H1 (cell line): ENCODE data around the gene DENND4A. TPM values are rescaled to one million over a fixed set of nuclear protein-coding genes. Genes with fewer than 3 reads are reported as not detected.

ENCODE experiments used
- CTCF ChIA-PET: fragments of 300-600 bp; sonication (Branson Sonifier 250); formaldehyde crosslinking; loops from one replicate; lab custom pipeline; 2021; ENCODE audit not compliant: partially characterized antibody; lab: Charles Lee
- POLR2A ChIA-PET: fragments of 300-600 bp; sonication (Branson Sonifier 250); formaldehyde crosslinking; loops from one replicate; lab custom pipeline; 2021; ENCODE audit warnings: inconsistent platforms; ENCODE audit not compliant: partially characterized antibody; lab: Charles Lee
- DNase-seq, 2 experiments: peaks; one replicate each; pipeline versions ENCODE4 v3.0.0 to v3.0.0-alpha.2; 2010 to 2022; ENCODE audit warnings: low spot score in 2 of 2, low read depth in 1 of 2, mixed read lengths in 1 of 2
- FAIRE-seq: peaks from 2 replicates; lab custom pipeline; 2011; peaks lifted over from hg19 to GRCh38; lab: Jason Lieb, UNC
- H2AFZ ChIP-seq: 2 replicates; pipeline ENCODE4 v1.8.1; 2012; ENCODE audit warnings: low read length, inconsistent platforms
- H2AK5ac ChIP-seq: 2 replicates; pipeline ENCODE4 v1.6.1; 2013; ENCODE audit warnings: low read depth, low read length
- H2BK120ac ChIP-seq: replicated peaks from 2 replicates; pipeline ENCODE3; 2013; ENCODE audit warnings: low read depth, low read length, inconsistent platforms
- H2BK12ac ChIP-seq: 2 replicates; pipeline ENCODE4 v1.6.1; 2013; ENCODE audit warnings: low read depth, low read length
- H2BK15ac ChIP-seq: 2 replicates; pipeline ENCODE4 v1.6.1; 2013; ENCODE audit warnings: low read length
- H2BK20ac ChIP-seq: 2 replicates; pipeline ENCODE4 v1.6.1; 2013; ENCODE audit warnings: low read length
- H2BK5ac ChIP-seq: 2 replicates; pipeline ENCODE4 v1.6.1; 2013; ENCODE audit warnings: low read depth, low read length
- H3K14ac ChIP-seq: 2 replicates; pipeline ENCODE4 v1.6.1; 2013; ENCODE audit warnings: inconsistent platforms; ENCODE audit not compliant: insufficient read length
- H3K18ac ChIP-seq: 2 replicates; pipeline ENCODE4 v1.6.1; 2013; ENCODE audit warnings: low read length; ENCODE audit errors: extremely low read depth
- H3K23ac ChIP-seq: 2 replicates; pipeline ENCODE4 v1.6.1; 2013; ENCODE audit warnings: inconsistent platforms; ENCODE audit not compliant: insufficient read length
- H3K23me2 ChIP-seq: 2 replicates; pipeline ENCODE4 v1.6.1; 2013; ENCODE audit warnings: low read depth, low read length
- H3K27ac ChIP-seq: 2 replicates; pipeline ENCODE4 v1.6.1; 2011; ENCODE audit warnings: low read depth, low read length, inconsistent platforms
- H3K27me3 ChIP-seq, 4 experiments: replicated peaks in 1 of 4; 1 replicate in 1 of 4; 2 replicates in 3 of 4; pipeline versions ENCODE4 v1.6.1 to v1.8.1; 2011 to 2013; ENCODE audit warnings: low read length in 3 of 4, mild to moderate bottlenecking in 3 of 4, inconsistent platforms in 2 of 4, mixed read lengths in 2 of 4, moderate library complexity in 1 of 4; ENCODE audit not compliant: control insufficient read depth in 3 of 4, insufficient read depth in 3 of 4; ENCODE audit errors: extremely low read depth in 1 of 4
- H3K36me3 ChIP-seq, 4 experiments: 2 replicates each; pipeline versions ENCODE4 v1.6.1 to v1.8.1; 2011 to 2013; ENCODE audit warnings: mild to moderate bottlenecking in 4 of 4, low read length in 3 of 4, moderate library complexity in 2 of 4, control low read depth in 1 of 4, inconsistent platforms in 1 of 4; ENCODE audit not compliant: insufficient read depth in 4 of 4, control insufficient read depth in 2 of 4
- H3K4ac ChIP-seq: replicated peaks from 2 replicates; pipeline ENCODE3; 2013; ENCODE audit warnings: low read length, low read depth, mixed read lengths, inconsistent platforms; ENCODE audit not compliant: insufficient read length
- H3K4me1 ChIP-seq, 4 experiments: replicated peaks in 1 of 4; 1 replicate in 1 of 4; 2 replicates in 3 of 4; pipeline versions ENCODE4 v1.6.1 to v1.8.1; 2011 to 2013; ENCODE audit warnings: low read length in 3 of 4, inconsistent platforms in 2 of 4, mixed read lengths in 1 of 4; ENCODE audit not compliant: insufficient read depth in 4 of 4, control insufficient read depth in 3 of 4
- H3K4me2 ChIP-seq, 2 experiments: 2 replicates each; pipeline versions ENCODE4 v1.6.1 to v1.8.1; 2011 to 2013; ENCODE audit warnings: low read depth in 2 of 2, low read length in 2 of 2, control low read depth in 1 of 2, inconsistent platforms in 1 of 2, mild to moderate bottlenecking in 1 of 2; ENCODE audit not compliant: insufficient read depth in 1 of 2
- H3K4me3 ChIP-seq, 4 experiments: fragments of 200-600, 300-600 bp in 1 of 4; sonication (generic), shearing (Covaris generic), sonication (Bioruptor Twin) in 1 of 4; 2 replicates each; pipeline versions ENCODE4 v1.5.1 to v1.8.1; 2011 to 2016; ENCODE audit warnings: low read length in 4 of 4, low read depth in 3 of 4, control low read depth in 2 of 4, inconsistent platforms in 2 of 4, mild to moderate bottlenecking in 2 of 4, mixed read lengths in 1 of 4, moderate library complexity in 1 of 4; ENCODE audit not compliant: insufficient read depth in 2 of 4; ENCODE audit errors: extremely low read depth in 1 of 4
- H3K56ac ChIP-seq: replicated peaks from 2 replicates; pipeline ENCODE3; 2013; ENCODE audit warnings: low read depth, mild to moderate bottlenecking, mixed read lengths, low read length, inconsistent platforms; ENCODE audit not compliant: insufficient read length
- H3K79me1 ChIP-seq: 2 replicates; pipeline ENCODE4 v1.6.1; 2013; ENCODE audit warnings: low read depth, low read length, control low read depth
- H3K79me2 ChIP-seq, 2 experiments: 2 replicates each; pipeline versions ENCODE4 v1.6.1 to v1.8.1; 2012 to 2013; ENCODE audit warnings: low read length in 2 of 2, mild to moderate bottlenecking in 2 of 2, inconsistent platforms in 1 of 2; ENCODE audit not compliant: insufficient read depth in 2 of 2, control insufficient read depth in 1 of 2
- H3K9ac ChIP-seq, 4 experiments: replicated peaks in 1 of 4; 1 replicate in 1 of 4; 2 replicates in 3 of 4; pipeline versions ENCODE4 v1.6.1 to v1.8.1; 2011 to 2013; ENCODE audit warnings: low read depth in 3 of 4, low read length in 3 of 4, control low read depth in 2 of 4, mild to moderate bottlenecking in 2 of 4, moderate library complexity in 2 of 4, inconsistent platforms in 1 of 4; ENCODE audit errors: extremely low read depth in 1 of 4
- H3K9me3 ChIP-seq, 2 experiments: 2 replicates each; pipeline versions ENCODE4 v1.6.1 to v1.8.1; 2012 to 2013; ENCODE audit warnings: mild to moderate bottlenecking in 2 of 2, moderate library complexity in 2 of 2, control low read depth in 1 of 2, inconsistent platforms in 1 of 2, low read depth in 1 of 2, low read length in 1 of 2, mixed read lengths in 1 of 2; ENCODE audit not compliant: insufficient read depth in 2 of 2
- H4K20me1 ChIP-seq, 2 experiments: replicated peaks in 1 of 2; 2 replicates each; pipeline versions ENCODE3 to v1.8.1; 2011 to 2013; ENCODE audit warnings: inconsistent platforms in 2 of 2, low read length in 2 of 2, mild to moderate bottlenecking in 1 of 2; ENCODE audit not compliant: insufficient read depth in 2 of 2, control insufficient read depth in 1 of 2
- H4K5ac ChIP-seq: 2 replicates; pipeline ENCODE4 v1.6.1; 2013; ENCODE audit warnings: low read length, low read depth, mixed read lengths, inconsistent platforms; ENCODE audit not compliant: insufficient read length
- H4K8ac ChIP-seq: 2 replicates; pipeline ENCODE4 v1.8.0; 2013; ENCODE audit warnings: mild to moderate bottlenecking, moderate library complexity, low read length, inconsistent platforms; ENCODE audit not compliant: insufficient read depth; ENCODE audit errors: extremely low read depth
- H4K91ac ChIP-seq: replicated peaks from 2 replicates; pipeline ENCODE3; 2013; ENCODE audit warnings: low read length, mixed read lengths, inconsistent platforms; ENCODE audit not compliant: insufficient read length
- ASH2L ChIP-seq: fragments of 200-600, 300-600 bp; sonication (generic); IDR thresholded peaks from one replicate; pipeline ENCODE4 v1.7.1; 2017; ENCODE audit warnings: low read length
- CBX5 ChIP-seq: fragments of 300-800, 300-1000 bp; sonication (generic); IDR thresholded peaks from 2 replicates; pipeline ENCODE4 v1.7.1; 2016; ENCODE audit warnings: antibody characterized with exemption, low read length, low read depth
- CEBPB ChIP-seq: IDR thresholded peaks from 2 replicates; pipeline ENCODE4 v1.6.1; 2012; ENCODE audit warnings: low read depth, low read length
- CHD2 ChIP-seq: IDR thresholded peaks from 2 replicates; pipeline ENCODE4 v1.6.1; 2012; ENCODE audit warnings: low read length, improper control_type of control experiment
- GABPA ChIP-seq: IDR thresholded peaks from 2 replicates; pipeline ENCODE4 v1.6.1; 2011; ENCODE audit warnings: mild to moderate bottlenecking, low read length, moderate library complexity, borderline replicate concordance; ENCODE audit not compliant: insufficient read depth
- HDAC6 ChIP-seq: IDR thresholded peaks from one replicate; pipeline ENCODE4 v1.7.1; 2012; ENCODE audit warnings: low read depth, mild to moderate bottlenecking, inconsistent platforms, low read length, moderate library complexity
- JUND ChIP-seq: IDR thresholded peaks from 2 replicates; pipeline ENCODE4 v1.6.1; 2011; ENCODE audit warnings: mild to moderate bottlenecking, improper control_type of control experiment, low read length
- POLR2A ChIP-seq, 2 experiments: IDR thresholded peaks; 1 replicate in 1 of 2; 2 replicates in 1 of 2; pipeline ENCODE4 v1.6.1; 2011; ENCODE audit warnings: low read depth in 2 of 2, low read length in 2 of 2, mild to moderate bottlenecking in 2 of 2; ENCODE audit errors: control extremely low read depth in 1 of 2
- POLR2AphosphoS5 ChIP-seq: IDR thresholded peaks from 2 replicates; pipeline ENCODE4 v1.6.1; 2011; ENCODE audit warnings: low read depth, low read length
- SIN3A ChIP-seq, 2 experiments: IDR thresholded peaks in 1 of 2; conservative IDR thresholded peaks in 1 of 2; 2 replicates each; pipeline ENCODE4 v1.6.1; 2011 to 2012; ENCODE audit warnings: low read length in 2 of 2, improper control_type of control experiment in 1 of 2, low read depth in 1 of 2, mild to moderate bottlenecking in 1 of 2
- SIX5 ChIP-seq: IDR thresholded peaks from 2 replicates; pipeline ENCODE4 v1.6.1; 2011; ENCODE audit warnings: mild to moderate bottlenecking, low read depth, low read length
- SP1 ChIP-seq: IDR thresholded peaks from 2 replicates; pipeline ENCODE4 v1.6.1; 2011; ENCODE audit warnings: low read depth, low read length
- SP2 ChIP-seq: IDR thresholded peaks from 2 replicates; pipeline ENCODE4 v1.6.1; 2012; ENCODE audit warnings: mild to moderate bottlenecking, low read length, inconsistent platforms
- SP4 ChIP-seq: IDR thresholded peaks from 2 replicates; pipeline ENCODE4 v1.6.1; 2012; ENCODE audit warnings: low read length, inconsistent platforms
- SUZ12 ChIP-seq: fragments of 200-600 bp; sonication (generic); IDR thresholded peaks from 2 replicates; pipeline ENCODE4 v1.6.1; 2012; ENCODE audit warnings: mild to moderate bottlenecking, inconsistent platforms, low read length, moderate library complexity, mixed read lengths
- TBP ChIP-seq: IDR thresholded peaks from 2 replicates; pipeline ENCODE4 v1.6.1; 2011; ENCODE audit warnings: low read depth, low read length, improper control_type of control experiment
- WGBS, 2 experiments: shearing (Covaris generic) in 1 of 2; methylation state at CpG; one replicate each; pipeline versions ENCODE4 v1.1.6 to v1.1.7; 2013 to 2015; ENCODE audit warnings: low lambda C conversion rate in 2 of 2, mixed read lengths in 2 of 2, inconsistent platforms in 1 of 2, low coverage in 1 of 2, missing lambda C conversion rate in 1 of 2; ENCODE audit not compliant: insufficient replicate concordance in 2 of 2, insufficient coverage in 1 of 2, insufficient read length in 1 of 2; ENCODE audit errors: extremely low coverage in 1 of 2, missing lambda C conversion rate in 1 of 2; 5-methylcytosine and 5-hydroxymethylcytosine counted together
- polyA plus RNA-seq, 7 experiments: library from polyadenylated mRNA; depleted of rRNA in 3 of 7; stranded (reverse) in 5 of 7; unstranded in 2 of 7; fragments of >200 nt in 5 of 7; fragments of 200-250 nt in 2 of 7; gene quantifications; 1 replicate in 5 of 7; 2 replicates in 1 of 7; 4 replicates in 1 of 7; pipeline versions ENCODE4 v1.2.1 to v1.2.3, GENCODE V29; 2011 to 2013; ENCODE audit warnings: missing spikeins in 2 of 7, mixed read lengths in 2 of 7
- total RNA-seq: library from RNA; stranded (reverse); fragmentation: NEBNext Ultra II Directional; extraction: Animal tissue kit (Norgen Biotek cat#: 25700); gene quantifications from 2 replicates; pipeline ENCODE4 v1.2.1, GENCODE V29; 2021

Gene DENND4A
- total and polyA plus RNA-seq, 2 of the 8 experiments (the other 6 are each of a cell fraction or from before 2014, with no cell fraction given), result 1.3 to 4.7 TPM

DNA sequence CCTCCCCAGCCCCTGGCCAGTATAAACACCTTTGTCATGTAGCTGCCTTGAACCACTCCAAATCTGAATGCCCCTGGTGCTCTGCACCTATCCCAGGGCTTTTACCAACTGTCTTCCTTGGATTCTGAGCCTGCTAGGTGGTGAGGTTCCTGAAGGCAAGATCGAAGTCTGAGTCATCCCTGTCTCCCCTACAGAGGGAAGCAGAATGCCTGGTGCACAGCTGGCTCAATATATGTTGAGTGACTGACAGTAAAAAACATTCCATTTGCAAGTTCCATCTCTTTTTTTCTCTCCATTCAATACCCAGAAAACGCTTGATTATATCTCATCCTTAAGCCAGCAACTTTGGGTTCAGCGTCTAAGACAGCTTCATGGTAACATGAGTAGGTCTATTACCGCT lies 145.6 kb downstream of the DENND4A start:
- Histone ChIP-seq H2BK15ac (no peak overlapping the region), H4K5ac (no peak overlapping the region), H3K4ac (no peak overlapping the region), H3K23ac (no peak overlapping the region), H3K4me1 (no peaks in the 10 kb centered on the region), H3K9ac (no peak overlapping the region), H3K4me2 (no peak overlapping the region), H4K91ac (no peak overlapping the region), H2BK12ac (no peak overlapping the region), H3K79me2 (no peaks in the 10 kb centered on the region), H4K8ac (no peak overlapping the region), H2BK20ac (no peak overlapping the region), H2AK5ac (no peak overlapping the region), H2AFZ (no peak overlapping the region), H3K27me3 (no peaks in the 10 kb centered on the region; a peak in 1 of 7 replicates), H3K27ac (no peak overlapping the region), H3K9me3 (no peaks in the 10 kb centered on the region), H2BK120ac (no peak overlapping the region), H3K56ac (no peak overlapping the region), H3K14ac (no peak overlapping the region), H3K36me3 (no peaks in the 10 kb centered on the region), H3K18ac (no peak overlapping the region), H3K79me1 (no peaks in the 10 kb centered on the region), H3K4me3 (no peak overlapping the region), H3K23me2 (no peaks in the 10 kb centered on the region), H4K20me1 (no peaks in the 10 kb centered on the region), H2BK5ac (no peak overlapping the region)
- ChIA-PET POLR2A (interaction anchor here (1.0 to 1.2 kb wide), 2 partner anchors 11 to 67 kb away, joined by 3 read pairs; no protein-coding TSS in a partner anchor), CTCF (interaction anchor here (1.4 to 8.7 kb wide), 3 partner anchors 7 to 177 kb away, joined by 3 to 81 read pairs (median 3); no protein-coding TSS in a partner anchor)
- FAIRE-seq, result no peak
- no peak for DNase-seq
- 88% methylated on average over 4 of the region's 4 CpGs; no CpG with 5 or more reads in 1 of the 2 experiments for WGBS, 2 experiments
- TF ChIP-seq GABPA, result no peak
- TF ChIP-seq SP2, result no peak
- no peak for TF ChIP-seq CHD2
- TF ChIP-seq SP1, result no peak
- TF ChIP-seq POLR2A (IDR thresholded peaks at IDR 0.05; ENCODE audit: control extremely low read depth in 1 of 2, low read depth in 2 of 2, low read length in 2 of 2), result no peak
- no peak for TF ChIP-seq SP4
- no peak for TF ChIP-seq HDAC6
- TF ChIP-seq SUZ12, result no peak
- no peak for TF ChIP-seq CBX5
- no peak for TF ChIP-seq JUND
- TF ChIP-seq ASH2L, result no peak
- no peak for TF ChIP-seq POLR2AphosphoS5
- no peak for TF ChIP-seq SIN3A (conservative IDR thresholded peaks at IDR 0.05 in 1 of 2, IDR thresholded peaks at IDR 0.05 in 1 of 2; ENCODE audit: low read depth in 1 of 2, low read length in 2 of 2)
- TF ChIP-seq TBP, result no peak
- no peak for TF ChIP-seq CEBPB
- no peak for TF ChIP-seq SIX5
